Measurements from ENCODE around the gene ADAMTS7.
"Not testable (repeated sequence)": the region's sequence is repeated elsewhere in the genome, so short reads cannot be mapped to it uniquely, and the experiment has no call there.

Gene ADAMTS7

GRCh38 chr15:78811124-78811824 is at the start of gene ADAMTS7:
TSS of gene ADAMTS7 (minus strand) at chr15:78811464. CDS start at chr15:78811220, 244 bp downstream.
- in situ Hi-C loops (cut with HindIII; ENCODE audit: low sequenced_read_pairs) = no loop called here

GRCh38 chr15:78859971-78860719 is 48.9 kb upstream of the ADAMTS7 start:
- in situ Hi-C loops (cut with HindIII; ENCODE audit: low sequenced_read_pairs) = no loop called here

GRCh38 chr15:78855746-78856145 is 44.5 kb upstream of the ADAMTS7 start:
- in situ Hi-C loops (cut with HindIII; ENCODE audit: low sequenced_read_pairs) = no loop called here

- in situ Hi-C loops (cut with HindIII; ENCODE audit: low sequenced_read_pairs) = no loop called here
These were observed 43.6 kb upstream of the ADAMTS7 start for GRCh38 chr15:78854833-78855372.

- in situ Hi-C loops (cut with HindIII; ENCODE audit: low sequenced_read_pairs) = no loop called here
These were observed 42.2 kb upstream of the ADAMTS7 start for GRCh38 chr15:78853500-78853899.

GRCh38 chr15:78850941-78851755 is 39.9 kb upstream of the ADAMTS7 start:
- in situ Hi-C loops (cut with HindIII; ENCODE audit: low sequenced_read_pairs) = no loop called here

GRCh38 chr15:78850352-78850751 is 39.1 kb upstream of the ADAMTS7 start:
- in situ Hi-C loops (cut with HindIII; ENCODE audit: low sequenced_read_pairs) = no loop called here

- in situ Hi-C loops (cut with HindIII; ENCODE audit: low sequenced_read_pairs) = not testable (repeated sequence)
These were observed 36.2 kb upstream of the ADAMTS7 start for GRCh38 chr15:78847387-78847906.

- in situ Hi-C loops (cut with HindIII; ENCODE audit: low sequenced_read_pairs) = not testable (repeated sequence)
These were observed 35.6 kb upstream of the ADAMTS7 start for GRCh38 chr15:78846906-78847305.

- in situ Hi-C loops (cut with HindIII; ENCODE audit: low sequenced_read_pairs) = no loop called here
These were observed 31.3 kb upstream of the ADAMTS7 start for GRCh38 chr15:78842519-78842918.

GRCh38 chr15:78841891-78842290 is 30.6 kb upstream of the ADAMTS7 start:
- in situ Hi-C loops (cut with HindIII; ENCODE audit: low sequenced_read_pairs) = no loop called here

GRCh38 chr15:78841376-78841706 is 30.1 kb upstream of the ADAMTS7 start:
- in situ Hi-C loops (cut with HindIII; ENCODE audit: low sequenced_read_pairs) = no loop called here

- in situ Hi-C loops (cut with HindIII; ENCODE audit: low sequenced_read_pairs) = no loop called here
These were observed 29.6 kb upstream of the ADAMTS7 start for GRCh38 chr15:78840661-78841375.

GRCh38 chr15:78839151-78839550 is 27.9 kb upstream of the ADAMTS7 start:
- in situ Hi-C loops (cut with HindIII; ENCODE audit: low sequenced_read_pairs) = not testable (repeated sequence)

- in situ Hi-C loops (cut with HindIII; ENCODE audit: low sequenced_read_pairs) = no loop called here
These were observed 27.2 kb upstream of the ADAMTS7 start for GRCh38 chr15:78838489-78838888.

- in situ Hi-C loops (cut with HindIII; ENCODE audit: low sequenced_read_pairs) = no loop called here
These were observed 26.3 kb upstream of the ADAMTS7 start for GRCh38 chr15:78837543-78837942.

- in situ Hi-C loops (cut with HindIII; ENCODE audit: low sequenced_read_pairs) = no loop called here
These were observed 25.9 kb upstream of the ADAMTS7 start for GRCh38 chr15:78837131-78837530.

GRCh38 chr15:78836333-78836732 is 25.1 kb upstream of the ADAMTS7 start:
- in situ Hi-C loops (cut with HindIII; ENCODE audit: low sequenced_read_pairs) = no loop called here

GRCh38 chr15:78831229-78832207 is 20.3 kb upstream of the ADAMTS7 start:
- in situ Hi-C loops (cut with HindIII; ENCODE audit: low sequenced_read_pairs) = no loop called here
